Endometrial microvascular endothelial cells (primary cell): ENCODE data around the gene SPECC1L. TPM values are rescaled to one million over a fixed set of nuclear protein-coding genes. Genes with fewer than 3 reads are reported as not detected.
"Not testable (repeated sequence)": the region's sequence is repeated elsewhere in the genome, so short reads cannot be mapped to it uniquely, and the experiment has no call there.

Experiments used
- in situ Hi-C: cut with HindIII; loops from 2 replicates; pipeline ENCODE4 v1.10.0; 2017; ENCODE audit warnings: low sequenced_read_pairs, low pct_unique_long_range_greater_than_20kb; ENCODE audit errors: inconsistent ontology term
- total RNA-seq: library from RNA; depleted of rRNA; stranded (reverse); fragments of >200 nt; gene quantifications from one replicate; pipeline ENCODE4 v1.2.3, GENCODE V29; 2015; ENCODE audit errors: inconsistent ontology term

Gene SPECC1L
- total RNA-seq, 1 donor from 2014 or later: 30.1 TPM

DNA sequence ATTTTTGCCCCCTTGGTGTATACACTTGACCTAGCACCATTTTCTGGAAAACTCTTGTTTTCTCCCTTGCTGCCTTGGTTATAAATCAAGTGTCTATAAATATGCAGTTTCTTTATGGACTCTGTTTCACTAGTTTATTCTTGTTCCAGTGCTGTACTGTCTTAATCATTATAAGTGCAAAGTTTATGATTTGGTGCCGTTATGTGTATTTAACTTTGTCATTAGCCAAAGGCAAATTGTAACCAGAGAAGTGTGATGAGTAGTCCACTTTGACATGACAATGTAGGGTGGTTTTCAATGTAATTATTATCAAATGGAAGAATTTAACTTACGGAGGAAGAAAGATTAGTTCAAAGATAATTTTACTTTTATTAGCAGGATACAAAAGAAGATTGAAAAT lies 40.3 kb downstream of the SPECC1L start:
- in situ Hi-C loops: no loop called here

DNA sequence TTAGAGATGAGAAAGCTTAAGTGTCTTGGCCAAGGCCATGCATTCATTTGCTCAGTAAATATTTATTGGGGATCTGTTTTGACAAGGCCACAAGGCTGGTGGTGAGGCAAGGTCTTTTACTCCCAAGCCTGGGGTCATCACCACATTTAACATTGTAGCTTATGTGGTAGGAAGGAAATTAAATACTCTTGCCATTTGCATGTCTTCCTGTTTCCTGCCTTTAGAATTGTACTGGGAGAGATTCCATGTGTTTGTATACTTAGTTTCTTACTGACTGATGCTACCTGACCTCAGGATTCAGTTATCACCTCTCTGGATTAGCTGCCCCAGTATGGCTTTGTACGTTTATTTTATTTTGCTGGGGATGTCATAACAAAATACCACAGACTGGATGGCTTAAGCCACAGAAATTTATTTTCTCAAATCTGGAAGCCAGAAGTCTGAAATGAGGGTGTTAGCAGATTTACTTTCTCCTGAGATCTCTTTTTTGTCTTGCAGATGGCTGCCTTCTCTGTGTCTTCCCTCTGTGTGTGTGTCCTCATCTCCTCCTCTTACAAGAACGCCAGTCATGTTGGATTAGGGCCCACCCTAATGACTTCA lies 44.8 kb downstream of the SPECC1L start:
- in situ Hi-C loops: no loop called here

DNA sequence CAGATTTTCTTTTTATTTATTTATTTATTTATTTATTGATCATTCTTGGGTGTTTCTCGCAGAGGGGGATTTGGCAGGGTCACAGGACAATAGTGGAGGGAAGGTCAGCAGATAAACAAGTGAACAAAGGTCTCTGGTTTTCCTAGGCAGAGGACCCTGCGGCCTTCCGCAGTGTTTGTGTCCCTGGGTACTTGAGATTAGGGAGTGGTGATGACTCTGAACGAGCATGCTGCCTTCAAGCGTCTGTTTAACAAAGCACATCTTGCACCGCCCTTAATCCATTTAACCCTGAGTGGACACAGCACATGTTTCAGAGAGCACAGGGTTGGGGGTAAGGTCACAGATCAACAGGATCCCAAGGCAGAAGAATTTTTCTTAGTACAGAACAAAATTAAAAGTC lies 45.6 kb downstream of the SPECC1L start:
- in situ Hi-C loops: not testable (repeated sequence)

DNA sequence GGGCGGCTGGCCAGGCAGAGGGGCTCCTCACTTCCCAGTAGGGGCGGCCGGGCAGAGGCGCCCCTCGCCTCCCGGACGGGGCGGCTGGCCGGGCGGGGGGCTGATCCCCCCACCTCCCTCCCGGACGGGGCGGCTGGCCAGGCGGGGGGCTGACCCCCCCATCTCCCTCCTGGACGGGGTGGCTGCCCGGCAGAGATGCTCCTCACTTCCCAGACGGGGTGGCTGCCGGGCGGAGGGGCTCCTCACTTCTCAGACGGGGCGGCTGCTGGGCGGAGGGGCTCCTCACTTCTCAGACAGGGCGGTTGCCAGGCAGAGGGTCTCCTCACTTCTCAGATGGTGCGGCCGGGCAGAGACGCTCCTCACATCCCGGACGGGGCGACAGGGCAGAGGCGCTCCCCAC lies 46.9 kb downstream of the SPECC1L start:
- in situ Hi-C loops: not testable (repeated sequence)

DNA sequence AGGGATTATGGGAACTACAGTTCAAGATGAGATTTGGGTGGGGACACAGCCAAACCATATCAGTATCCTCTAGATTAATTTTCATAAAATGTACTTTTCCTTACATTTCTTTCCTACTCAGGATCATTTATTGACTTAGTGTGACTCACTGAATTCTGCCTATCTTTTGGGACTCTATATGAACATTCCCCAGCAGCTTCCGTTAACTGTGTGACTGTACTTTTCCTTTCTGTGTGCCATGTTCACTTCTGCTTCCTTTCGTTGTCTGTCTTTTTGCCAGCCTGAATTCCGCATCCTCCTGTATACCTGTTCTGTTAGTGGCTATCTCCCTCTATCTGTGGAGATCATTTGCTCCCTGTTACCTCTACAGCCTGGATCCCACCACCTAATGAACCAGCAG lies 48.8 kb downstream of the SPECC1L start:
- in situ Hi-C loops: no loop called here

DNA sequence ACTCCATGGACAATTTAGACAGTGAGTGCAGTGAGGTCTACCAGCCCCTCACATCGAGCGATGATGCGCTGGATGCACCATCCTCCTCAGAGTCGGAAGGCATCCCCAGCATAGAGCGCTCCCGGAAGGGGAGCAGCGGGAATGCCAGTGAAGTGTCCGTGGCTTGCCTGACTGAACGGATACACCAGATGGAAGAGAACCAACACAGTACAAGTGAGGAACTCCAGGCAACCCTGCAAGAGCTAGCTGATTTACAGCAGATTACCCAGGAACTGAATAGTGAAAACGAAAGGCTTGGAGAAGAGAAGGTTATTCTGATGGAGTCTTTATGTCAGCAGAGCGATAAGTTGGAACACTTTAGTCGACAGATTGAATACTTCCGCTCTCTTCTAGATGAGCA lies 51.4 kb downstream of the SPECC1L start:
- in situ Hi-C loops: no loop called here

DNA sequence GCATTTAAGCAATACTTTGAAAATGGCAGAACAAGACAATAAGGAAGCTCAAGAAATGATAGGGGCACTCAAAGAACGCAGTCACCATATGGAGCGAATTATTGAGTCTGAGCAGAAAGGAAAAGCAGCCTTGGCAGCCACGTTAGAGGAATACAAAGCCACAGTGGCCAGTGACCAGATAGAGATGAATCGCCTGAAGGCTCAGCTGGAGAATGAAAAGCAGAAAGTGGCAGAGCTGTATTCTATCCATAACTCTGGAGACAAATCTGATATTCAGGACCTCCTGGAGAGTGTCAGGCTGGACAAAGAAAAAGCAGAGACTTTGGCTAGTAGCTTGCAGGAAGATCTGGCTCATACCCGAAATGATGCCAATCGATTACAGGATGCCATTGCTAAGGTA lies 51.9 kb downstream of the SPECC1L start:
- in situ Hi-C loops: no loop called here

DNA sequence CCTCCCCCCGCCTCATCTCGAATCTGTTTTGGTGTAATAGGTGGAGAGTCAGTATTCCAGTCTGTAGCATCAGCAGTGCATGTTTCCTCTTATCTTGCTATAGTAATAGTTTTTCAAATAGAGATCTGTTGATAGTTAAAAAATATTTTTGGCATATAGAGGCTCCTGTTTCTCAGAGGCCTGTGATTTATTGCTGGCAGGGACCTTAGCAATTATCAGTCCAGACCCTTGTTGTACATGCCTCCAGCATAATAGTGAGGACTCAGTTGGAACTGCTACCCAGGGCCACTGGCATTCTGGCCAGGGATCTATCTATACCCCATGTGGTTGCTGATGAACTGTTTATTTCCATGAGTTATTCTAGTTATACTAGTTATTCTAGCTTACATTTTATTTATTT lies 52.6 kb downstream of the SPECC1L start:
- in situ Hi-C loops: no loop called here

DNA sequence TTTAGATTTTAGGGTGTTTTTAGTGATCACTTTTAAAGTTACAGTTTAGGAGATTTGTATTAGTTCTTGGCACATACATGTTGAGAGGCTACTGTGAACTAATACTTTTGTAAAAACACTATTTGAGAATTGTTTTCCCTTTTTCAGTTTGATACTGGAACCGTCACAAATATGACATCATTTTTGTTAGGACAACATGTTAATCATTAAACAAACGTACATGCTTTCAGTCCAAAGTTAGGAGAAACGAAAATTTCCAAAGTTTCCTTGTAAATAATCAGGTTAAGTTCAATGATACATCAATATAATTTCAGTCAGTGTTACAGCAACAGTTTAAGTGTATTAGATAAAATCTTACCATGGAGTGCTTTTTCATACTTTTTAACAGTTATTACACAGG lies 53.1 kb downstream of the SPECC1L start:
- in situ Hi-C loops: no loop called here

DNA sequence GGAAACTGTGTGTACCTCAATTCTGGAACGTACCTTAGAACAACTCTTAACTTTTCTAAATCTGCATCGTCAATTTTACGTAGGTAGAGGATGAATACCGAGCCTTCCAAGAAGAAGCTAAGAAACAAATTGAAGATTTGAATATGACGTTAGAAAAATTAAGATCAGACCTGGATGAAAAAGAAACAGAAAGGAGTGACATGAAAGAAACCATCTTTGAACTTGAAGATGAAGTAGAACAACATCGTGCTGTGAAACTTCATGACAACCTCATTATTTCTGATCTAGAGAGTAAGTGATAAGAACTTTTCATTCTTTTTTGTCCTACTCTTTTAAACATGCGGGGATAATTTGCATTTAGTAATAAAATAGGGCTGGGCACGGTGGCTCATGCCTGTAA lies 53.5 kb downstream of the SPECC1L start:
- in situ Hi-C loops: no loop called here

DNA sequence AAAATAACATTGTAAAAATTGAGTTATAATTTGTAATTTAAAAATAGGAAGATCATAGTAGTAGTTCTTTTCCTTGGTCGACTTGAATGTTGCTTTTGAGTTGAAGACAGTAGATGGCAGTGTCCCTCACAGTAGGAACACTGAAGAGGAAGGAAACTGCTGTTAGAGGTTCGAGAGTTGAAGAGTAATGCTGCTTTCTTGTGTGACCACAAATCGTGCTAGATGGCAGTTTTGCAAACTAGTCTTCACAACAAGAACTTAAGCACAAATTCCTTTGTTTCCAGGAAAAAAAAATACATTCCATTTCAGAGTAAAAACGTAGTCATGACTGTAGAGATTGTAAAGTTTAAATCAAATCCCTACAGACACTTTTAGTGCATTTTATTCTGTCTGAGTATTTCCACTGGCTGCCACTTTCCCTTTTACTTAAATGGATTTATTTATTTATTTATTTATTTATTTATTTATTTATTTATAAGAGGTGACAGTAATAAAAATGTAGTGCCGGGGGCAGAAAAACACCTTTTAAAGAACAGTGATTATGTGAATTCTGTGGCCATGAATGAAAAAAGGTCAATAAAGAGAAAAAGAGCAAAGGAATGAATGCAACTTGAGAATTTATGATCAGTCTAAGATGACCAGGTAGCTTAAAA lies 54.6 kb downstream of the SPECC1L start:
- in situ Hi-C loops: no loop called here

DNA sequence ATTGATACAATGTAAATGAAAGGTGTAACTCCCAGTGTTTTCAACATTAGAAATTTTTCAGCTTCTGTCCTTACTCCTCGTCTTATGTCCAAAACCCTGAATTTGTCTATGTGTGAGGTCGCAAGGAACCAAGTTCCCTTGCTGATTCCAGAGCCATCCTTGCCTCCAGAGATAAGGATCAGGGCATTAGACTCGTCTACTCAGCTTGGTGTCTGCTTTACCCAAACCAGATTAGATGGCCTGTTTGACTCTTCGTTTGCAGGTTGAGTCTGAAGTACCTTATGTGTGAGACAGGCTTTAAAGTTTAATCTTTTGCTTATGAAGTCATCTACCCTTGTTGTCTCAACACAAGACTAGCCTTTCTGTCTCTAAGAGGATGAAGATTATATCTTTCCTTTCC lies 55.6 kb downstream of the SPECC1L start:
- in situ Hi-C loops: no loop called here

DNA sequence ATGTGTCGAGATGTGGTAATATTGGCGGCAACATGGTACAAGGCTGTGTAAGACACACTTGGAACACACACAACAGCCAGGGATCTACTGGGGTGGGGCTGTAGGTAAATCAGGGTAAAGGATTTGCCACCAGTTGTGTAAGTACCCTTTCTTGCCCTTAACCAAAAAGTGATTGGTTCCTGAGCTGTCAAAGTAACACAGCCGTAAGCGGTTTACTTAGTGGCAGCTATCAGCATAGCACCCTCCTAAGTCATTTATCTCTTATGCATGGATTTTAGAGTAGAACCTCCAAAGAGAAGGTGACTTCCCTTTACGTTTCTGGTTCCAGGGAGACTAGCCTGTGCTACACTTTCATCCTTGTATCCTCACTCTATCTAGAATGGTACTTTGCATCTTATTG lies 57.2 kb downstream of the SPECC1L start:
- in situ Hi-C loops: no loop called here

DNA sequence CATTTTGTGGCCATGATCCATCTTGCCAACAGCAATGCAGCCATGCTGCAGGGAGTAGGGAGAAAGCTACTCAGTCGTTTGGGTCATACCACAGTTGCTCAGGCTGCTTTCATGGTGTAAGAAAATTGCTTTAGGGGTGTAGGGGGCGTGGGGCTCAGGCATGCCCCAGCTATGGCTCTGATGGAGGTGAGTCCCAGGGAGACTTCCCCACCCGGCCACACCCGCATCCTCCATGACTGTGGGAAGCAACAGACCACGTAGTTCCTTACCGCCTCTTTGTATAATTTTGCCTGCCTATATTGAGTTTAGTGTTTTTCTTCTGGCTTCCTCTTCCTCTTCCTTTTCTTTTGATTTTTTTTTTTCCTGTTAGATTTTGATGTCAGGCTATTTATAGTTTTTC lies 58.8 kb downstream of the SPECC1L start:
- in situ Hi-C loops: no loop called here

DNA sequence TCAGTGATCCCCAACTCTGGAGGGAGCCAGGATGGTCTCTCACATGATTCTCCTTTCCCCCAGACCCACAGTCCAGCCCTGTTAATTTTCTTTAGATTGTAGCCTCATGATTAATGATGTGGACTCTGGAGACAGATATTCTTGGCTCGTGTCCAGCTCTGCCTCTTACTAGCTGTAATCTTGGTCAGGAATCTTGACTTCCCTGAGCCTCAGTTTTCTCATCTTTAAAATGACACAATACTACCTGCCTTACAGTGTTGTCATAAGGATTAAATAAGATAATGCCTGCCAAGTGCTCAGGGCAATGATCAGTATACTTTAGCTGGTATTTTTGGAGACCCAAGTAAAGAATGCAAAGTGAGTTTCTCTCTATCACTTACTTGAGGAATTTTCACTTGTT lies 60.0 kb downstream of the SPECC1L start:
- in situ Hi-C loops: no loop called here

DNA sequence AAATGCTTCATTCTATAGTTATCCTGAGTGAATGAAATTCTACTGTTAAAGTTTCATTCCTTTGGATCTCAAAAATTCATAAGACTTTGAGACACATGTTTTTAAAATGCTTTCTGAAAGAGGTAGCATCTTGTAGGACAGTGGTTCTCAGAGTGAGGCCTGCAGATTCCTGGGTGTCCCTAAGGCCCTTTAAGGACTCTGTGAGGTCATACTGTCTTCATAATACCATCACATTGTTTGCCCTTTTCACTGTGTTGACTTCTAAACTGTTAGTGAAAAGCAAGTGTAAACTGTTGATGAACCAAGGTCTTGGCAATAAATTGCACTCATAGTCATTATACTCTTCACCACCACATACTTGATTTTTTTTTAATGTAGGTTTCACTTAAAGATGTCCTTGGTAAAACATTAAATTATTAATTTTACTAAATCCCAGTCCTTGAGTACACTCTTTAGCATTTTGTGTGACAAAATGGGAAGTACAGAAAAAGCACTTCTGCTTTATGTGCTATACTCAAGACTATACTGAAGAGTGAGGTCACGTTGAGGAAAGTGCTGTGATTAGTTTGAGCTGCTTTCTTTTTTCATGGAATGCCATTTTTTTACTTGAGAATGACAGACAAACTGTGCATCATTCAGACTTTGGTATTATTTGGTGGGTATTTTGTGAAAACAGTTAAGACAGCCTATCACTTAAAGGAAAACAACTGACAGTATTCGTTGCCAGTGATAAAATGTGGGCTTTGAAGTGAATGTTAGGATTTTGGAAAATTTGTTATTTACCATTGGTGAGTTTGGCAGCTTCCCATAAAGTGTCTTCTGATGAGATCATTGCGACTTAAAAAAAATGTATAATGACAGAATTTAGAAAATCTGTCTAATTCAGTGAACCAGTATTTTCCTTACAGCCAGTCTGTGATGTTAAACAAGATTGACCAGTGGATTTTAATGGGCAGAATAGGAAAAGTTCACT lies 61.1 kb downstream of the SPECC1L start:
- in situ Hi-C loops: no loop called here

DNA sequence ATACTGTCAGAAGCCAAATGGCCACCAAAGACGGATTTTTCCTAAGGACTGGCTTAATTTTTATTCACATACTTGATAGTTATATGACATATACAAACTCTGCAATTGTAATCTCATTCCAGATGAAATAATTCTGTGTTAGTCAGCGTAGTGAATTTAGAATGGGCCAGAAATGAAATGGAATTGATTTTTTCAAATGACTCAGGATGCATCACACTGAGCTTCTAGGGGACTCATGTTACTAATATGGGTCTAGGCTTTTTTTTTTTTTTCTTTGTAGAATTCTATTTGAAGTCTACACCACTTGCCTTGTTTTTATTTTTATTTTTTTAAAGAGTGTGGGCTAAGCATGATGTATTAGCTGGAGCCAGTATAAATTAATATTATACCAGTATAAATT lies 62.7 kb downstream of the SPECC1L start:
- in situ Hi-C loops: no loop called here

DNA sequence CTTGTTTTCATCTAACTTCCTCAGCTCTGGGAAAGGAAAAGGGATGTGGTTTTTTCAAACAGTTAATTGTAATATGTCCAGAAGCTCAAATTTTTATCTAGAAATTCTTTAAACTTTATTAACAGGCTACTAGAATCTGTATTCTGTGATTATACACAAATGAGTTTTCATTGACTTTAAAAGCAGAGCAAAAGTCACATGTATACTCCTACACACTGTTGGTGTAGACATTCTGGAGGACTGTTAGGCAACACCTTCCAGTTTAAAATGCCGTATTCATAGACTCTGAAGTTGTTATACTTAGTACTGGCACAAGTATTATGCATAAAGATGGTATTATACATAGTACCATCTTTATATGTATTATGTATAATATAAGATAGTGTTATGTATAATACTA lies 64.9 kb downstream of the SPECC1L start:
- in situ Hi-C loops: no loop called here

DNA sequence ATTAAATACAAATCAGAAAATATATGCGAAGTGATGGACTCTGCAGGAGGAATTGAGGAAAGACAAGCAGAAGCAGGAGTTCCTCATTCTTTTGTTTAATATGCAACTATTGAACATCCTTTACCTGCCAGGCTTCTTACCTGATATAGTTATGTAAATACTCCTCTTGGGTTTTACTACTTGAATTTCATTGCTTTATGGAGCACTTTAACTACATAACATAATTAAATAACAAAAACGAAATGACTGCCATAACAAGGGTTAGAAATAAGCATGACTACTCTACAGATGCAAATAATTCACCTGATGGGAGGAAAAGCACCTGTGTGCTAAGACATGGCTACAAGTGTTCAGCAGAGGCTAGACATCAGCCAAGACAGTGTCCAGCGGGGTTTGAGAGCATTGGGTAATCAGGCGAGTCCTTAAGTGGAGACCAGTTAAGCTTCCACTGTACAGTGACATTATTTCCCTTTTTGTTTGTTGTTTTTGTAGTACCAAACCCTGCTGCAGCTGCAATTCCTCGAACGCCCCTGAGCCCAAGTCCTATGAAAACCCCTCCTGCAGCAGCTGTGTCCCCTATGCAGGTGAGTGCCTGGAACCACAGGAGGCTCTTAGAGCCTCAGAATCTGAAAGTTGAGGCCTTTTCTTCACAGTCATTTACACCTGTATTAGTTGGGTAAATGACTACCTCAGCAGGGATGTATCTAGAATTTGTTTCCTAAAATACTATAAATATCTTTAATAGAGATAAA lies 67.4 kb downstream of the SPECC1L start:
- in situ Hi-C loops: no loop called here
